Astrocyte of the cerebellum (primary cell): ENCODE results near the gene OPCML.

Source experiments
- DNase-seq: peaks from one replicate; pipeline ENCODE4 v3.0.0-alpha.2; 2011; ENCODE audit warnings: low read depth
- H3K4me3 ChIP-seq: 2 replicates; pipeline ENCODE4 v1.5.1; 2011; ENCODE audit warnings: mild to moderate bottlenecking, low read depth, low read length, moderate library complexity
- CTCF ChIP-seq: IDR thresholded peaks from 2 replicates; pipeline ENCODE4 v1.5.1; 2012; ENCODE audit warnings: low read length, low read depth, moderate library complexity, mild to moderate bottlenecking; ENCODE audit errors: missing control alignments
- in situ Hi-C: cut with HindIII; loops from 2 replicates; pipeline ENCODE4 v1.10.0; 2017; ENCODE audit warnings: low sequenced_read_pairs

OPCML gene

GRCh38 chr11:133362156-133362555, 170.1 kb downstream of the OPCML start:
- in situ Hi-C loops: no loop called here
- TF ChIP-seq CTCF: no peak
- H3K4me3 ChIP-seq: no peak overlapping the region
- DNase-seq: no peak

DNA sequence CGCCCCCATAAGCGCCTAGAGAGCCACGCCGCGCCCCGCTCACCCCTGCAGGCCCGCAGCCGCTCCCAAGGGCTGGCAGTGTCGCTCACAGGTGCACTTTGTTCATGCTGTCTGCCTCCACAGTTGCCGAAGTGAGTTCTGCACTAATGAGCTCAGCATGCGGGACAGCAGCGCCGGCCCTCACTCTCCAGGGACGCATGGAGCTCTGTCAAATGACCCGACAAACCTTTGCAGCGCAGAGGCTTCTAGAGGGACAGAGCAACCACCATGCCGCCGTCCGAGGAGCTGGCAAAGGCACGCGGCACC, 170.7 kb downstream of the OPCML start:
- in situ Hi-C loops: no loop called here
- DNase-seq: no peak
- no peak overlapping the region for H3K4me3 ChIP-seq
- TF ChIP-seq CTCF: no peak

DNA sequence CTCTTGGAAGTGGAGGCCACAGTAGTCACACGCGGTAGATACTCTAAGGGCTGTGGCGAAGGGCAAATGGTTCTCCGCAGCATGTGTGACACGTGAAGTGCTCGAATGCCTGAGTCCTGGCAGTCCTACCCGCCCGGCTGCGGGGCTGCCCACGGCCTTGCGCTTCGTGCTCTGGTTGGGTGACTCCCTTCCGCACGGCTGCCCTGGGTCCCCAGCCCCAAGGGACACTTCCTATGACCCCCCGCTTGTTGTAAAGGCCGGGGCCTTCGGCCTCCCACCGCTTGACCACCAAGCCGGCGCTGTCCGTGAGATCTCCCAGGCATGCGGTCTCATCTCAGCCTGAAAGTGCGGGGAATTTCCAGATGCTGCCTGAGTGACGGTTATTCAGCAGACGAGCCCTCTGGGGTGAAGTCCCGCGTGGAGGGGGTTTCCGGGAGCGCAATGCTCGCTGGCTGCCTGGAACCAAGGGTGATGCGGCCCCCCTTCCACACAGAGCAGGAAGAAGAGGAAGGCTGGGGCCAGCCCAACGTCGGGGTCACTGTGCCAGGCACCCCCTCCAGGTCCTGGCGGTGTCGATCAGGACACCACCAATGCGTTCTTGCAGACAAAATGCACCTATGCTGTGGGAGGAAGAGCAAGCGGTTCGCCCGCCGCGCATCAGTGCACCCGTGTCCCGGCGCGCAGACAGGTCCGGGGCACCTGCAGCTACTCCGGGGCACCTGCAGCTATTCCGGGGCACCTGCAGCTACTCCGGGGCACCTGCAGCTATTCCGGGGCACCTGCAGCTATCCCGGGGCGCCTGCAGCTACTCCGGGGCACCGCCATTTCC, 171.2 kb downstream of the OPCML start:
- in situ Hi-C loops: no loop called here
- H3K4me3 ChIP-seq: no peak overlapping the region
- TF ChIP-seq CTCF: no peak
- no peak for DNase-seq

GRCh38 chr11:133355095-133355494, 177.2 kb downstream of the OPCML start:
- H3K4me3 ChIP-seq: no peak overlapping the region
- TF ChIP-seq CTCF: no peak
- DNase-seq: no peak
- in situ Hi-C loops: no loop called here

DNA sequence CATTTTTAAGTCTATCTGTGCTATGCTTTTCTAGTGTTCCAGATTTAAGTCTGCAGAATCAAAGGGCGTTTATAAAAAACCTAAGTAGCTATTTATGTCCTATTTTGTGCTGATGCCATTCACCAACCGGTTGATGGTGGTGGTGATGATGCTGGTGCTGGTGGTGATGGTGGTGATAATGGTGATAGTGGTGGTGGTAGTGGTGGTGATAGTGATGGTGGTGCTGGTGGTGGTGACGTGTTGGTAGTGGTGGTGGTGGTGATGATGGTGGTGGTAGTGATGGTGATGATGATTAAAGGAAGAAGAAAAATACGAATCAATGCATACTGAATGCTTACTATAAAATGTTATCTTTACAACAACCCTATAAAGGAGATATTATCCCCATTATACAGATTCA, 178.2 kb downstream of the OPCML start:
- no peak for DNase-seq
- no peak for TF ChIP-seq CTCF
- in situ Hi-C loops: no loop called here
- H3K4me3 ChIP-seq: no peak overlapping the region

DNA sequence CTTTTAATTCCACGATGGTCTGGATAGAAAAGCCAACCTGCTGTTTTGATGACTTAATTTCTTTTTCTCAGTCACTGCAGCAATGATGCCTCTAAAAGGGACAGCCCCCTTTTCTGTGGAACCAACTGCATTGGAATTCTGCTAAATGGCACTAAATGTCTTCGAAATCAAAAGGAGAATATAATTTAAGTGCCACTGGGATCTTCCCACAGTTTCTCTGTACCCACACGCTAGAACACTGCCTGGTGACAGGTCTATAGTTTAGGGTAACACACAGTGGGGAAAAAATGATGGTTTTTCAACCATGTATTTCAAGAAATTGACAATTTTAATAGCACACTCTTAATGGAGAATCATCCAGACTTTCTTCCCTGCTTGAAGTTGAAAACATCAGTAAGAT, 182.3 kb downstream of the OPCML start:
- in situ Hi-C loops: no loop called here
- DNase-seq: no peak
- H3K4me3 ChIP-seq: no peak overlapping the region
- TF ChIP-seq CTCF: no peak

DNA sequence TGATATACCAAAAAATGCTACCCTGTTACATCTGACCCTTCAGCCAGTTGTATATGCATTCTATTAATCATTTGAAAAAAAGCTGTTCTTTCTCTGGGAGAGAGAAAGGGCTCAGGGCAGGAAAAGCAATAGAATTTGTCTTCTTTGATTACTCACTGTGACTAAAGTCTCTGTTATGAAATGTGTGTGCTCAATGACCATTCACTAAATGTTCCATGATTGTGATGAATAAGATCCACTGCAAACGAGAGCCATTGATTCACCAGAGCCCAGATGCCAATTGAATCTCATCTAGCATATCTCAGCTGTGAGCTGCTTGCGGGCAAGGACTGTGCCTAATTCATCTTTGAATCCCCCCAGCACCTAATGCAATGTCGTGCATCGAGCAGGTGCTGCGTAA, 184.3 kb downstream of the OPCML start:
- H3K4me3 ChIP-seq: no peak overlapping the region
- in situ Hi-C loops: no loop called here
- TF ChIP-seq CTCF: no peak

More for the DNA sequence above, 184.3 kb downstream of the OPCML start:
- no peak for DNase-seq
